ENCODE results near the gene PRRC2B. TPM values are rescaled to one million over a fixed set of nuclear protein-coding genes. Genes with fewer than 3 reads are reported as not detected.

PRRC2B gene
- total RNA-seq, 1 donor from 2014 or later = 103 TPM

DNA sequence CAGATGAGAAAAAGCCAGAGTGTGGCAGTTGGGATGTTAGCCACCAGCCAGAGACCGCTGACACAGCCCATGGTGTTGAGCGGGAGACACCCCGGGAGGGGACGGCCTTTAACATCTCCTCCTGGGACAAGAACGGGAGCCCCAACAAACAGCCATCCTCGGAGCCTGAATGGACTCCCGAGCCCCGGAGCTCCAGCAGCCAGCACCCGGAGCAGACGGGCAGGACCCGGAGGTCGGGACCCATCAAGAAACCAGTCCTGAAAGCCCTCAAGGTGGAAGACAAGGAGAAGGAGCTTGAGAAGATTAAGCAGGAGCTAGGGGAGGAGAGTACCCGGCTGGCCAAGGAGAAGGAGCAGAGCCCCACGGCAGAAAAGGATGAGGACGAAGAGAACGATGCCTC, 80.8 kb downstream of the PRRC2B start:
- Mint-ChIP-seq H3K4me3 (no peak overlapping the region), H3K27me3 (ENCODE audit: insufficient read depth) (no peaks in the 10 kb centered on the region), H3K27ac (no peak overlapping the region), H3K36me3 (ENCODE audit: low read depth) (peaks cover 45% of the 10 kb centered on the region), H3K4me1 (ENCODE audit: low read depth) (no peaks in the 10 kb centered on the region), H3K9me3 (no peaks in the 10 kb centered on the region)
- no peak for DNase-seq (ENCODE audit: low spot score)
- intact Hi-C loops (cut with micrococcal nuclease) = no loop called here

DNA sequence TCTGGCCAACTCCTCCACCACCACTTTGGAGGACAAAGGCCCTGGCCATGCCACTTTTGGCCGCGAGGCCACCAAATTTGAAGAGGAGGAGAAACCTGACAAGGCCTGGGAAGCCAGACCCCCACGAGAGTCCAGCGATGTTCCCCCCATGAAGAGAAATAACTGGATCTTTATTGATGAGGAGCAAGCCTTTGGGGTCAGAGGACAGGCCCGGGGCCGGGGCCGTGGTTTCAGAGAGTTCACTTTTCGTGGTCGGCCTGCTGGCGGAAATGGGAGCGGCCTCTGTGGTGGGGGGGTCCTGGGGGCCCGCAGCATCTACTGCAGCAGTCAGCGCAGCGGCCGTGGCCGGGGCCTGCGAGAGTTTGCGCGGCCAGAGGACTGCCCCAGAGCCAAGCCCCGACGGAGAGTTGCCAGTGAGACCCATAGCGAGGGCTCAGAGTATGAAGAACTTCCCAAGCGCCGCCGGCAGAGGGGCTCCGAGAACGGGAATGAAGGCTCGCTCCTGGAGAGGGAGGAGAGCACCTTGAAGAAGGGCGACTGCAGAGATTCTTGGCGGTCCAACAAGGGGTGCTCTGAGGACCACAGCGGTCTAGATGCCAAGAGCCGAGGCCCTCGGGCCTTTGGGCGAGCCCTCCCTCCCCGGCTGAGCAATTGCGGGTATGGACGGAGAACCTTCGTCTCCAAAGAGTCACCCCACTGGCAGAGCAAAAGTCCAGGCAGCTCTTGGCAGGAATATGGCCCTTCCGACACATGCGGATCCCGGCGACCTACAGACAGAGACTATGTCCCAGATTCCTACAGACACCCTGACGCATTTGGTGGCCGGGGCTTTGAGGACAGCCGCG, 81.4 kb downstream of the PRRC2B start:
- peaks cover 42% of the 10 kb centered on the region for H3K36me3 Mint-ChIP-seq (ENCODE audit: low read depth)
- intact Hi-C loops (cut with micrococcal nuclease) = no loop called here
- no peaks in the 10 kb centered on the region for H3K4me1 Mint-ChIP-seq (ENCODE audit: low read depth)
- no peak overlapping the region for H3K4me3 Mint-ChIP-seq
- no peak for DNase-seq (ENCODE audit: low spot score)
- no peaks in the 10 kb centered on the region for H3K9me3 Mint-ChIP-seq
- H3K27me3 Mint-ChIP-seq (ENCODE audit: insufficient read depth) = no peaks in the 10 kb centered on the region
- H3K27ac Mint-ChIP-seq = no peak overlapping the region

DNA sequence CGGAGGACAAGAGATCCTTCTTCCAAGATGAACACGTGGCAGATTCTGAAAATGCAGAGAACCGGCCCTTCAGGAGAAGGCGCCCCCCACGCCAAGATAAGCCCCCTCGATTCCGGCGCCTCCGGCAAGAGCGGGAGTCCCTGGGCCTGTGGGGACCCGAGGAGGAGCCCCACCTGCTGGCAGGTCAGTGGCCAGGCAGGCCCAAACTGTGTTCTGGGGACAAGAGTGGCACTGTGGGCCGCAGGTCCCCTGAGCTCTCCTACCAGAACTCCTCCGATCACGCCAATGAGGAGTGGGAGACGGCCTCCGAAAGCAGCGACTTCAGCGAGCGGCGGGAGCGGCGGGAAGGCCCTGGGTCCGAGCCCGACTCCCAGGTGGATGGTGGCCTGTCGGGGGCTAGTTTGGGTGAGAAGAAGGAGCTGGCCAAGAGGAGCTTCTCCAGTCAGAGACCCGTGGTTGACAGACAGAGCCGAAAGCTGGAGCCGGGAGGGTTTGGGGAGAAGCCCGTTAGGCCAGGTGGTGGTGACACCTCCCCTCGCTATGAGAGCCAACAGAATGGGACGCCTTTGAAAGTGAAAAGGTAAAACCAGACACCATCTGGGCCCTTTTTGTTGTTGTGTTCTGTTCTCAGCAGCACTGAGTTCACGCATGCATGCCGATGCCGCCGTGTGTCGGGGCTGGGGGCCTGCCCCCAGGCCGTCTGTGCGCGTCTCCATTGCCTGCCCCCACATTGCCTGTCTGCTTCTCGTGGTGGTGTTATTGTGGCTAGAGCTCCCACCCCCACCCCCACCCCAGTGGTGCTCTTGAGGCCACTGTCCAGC, 82.3 kb downstream of the PRRC2B start:
- H3K9me3 Mint-ChIP-seq = no peaks in the 10 kb centered on the region
- H3K27me3 Mint-ChIP-seq (ENCODE audit: insufficient read depth) = no peaks in the 10 kb centered on the region
- peaks cover 38% of the 10 kb centered on the region for H3K36me3 Mint-ChIP-seq (ENCODE audit: low read depth)
- no peak for DNase-seq (ENCODE audit: low spot score)
- no peak overlapping the region for H3K27ac Mint-ChIP-seq
- no peaks in the 10 kb centered on the region for H3K4me1 Mint-ChIP-seq (ENCODE audit: low read depth)
- no peak overlapping the region for H3K4me3 Mint-ChIP-seq
- intact Hi-C loops (cut with micrococcal nuclease) = no loop called here

DNA sequence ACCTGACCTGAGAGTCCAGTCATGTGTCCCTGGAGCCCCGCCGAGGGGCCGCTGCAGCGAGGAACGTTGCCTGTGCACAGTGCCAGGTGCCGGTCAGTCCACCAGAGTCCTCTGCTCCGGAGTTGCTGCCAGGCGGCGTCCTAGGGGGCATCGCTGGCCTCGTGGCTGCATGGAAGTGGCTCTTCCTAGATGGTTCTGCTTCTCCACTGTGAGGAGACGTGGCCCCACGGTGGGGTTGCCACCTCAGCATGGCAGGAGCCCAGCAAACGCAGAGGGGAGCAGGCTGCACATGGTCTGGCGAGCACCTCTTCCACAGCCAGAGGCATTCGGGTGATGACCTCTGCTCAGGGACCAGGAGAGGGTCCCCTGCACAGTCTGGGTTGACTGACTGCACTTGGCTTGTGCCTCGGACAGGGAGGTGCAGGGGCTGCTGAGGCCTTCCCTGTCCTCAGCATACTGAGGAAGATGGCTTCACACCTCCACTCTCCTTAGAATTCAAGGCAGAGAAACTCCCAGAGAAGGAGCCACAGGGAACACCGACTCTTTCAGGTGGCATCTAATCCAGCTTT, 83.0 kb downstream of the PRRC2B start:
- Mint-ChIP-seq H3K4me3 (no peak overlapping the region), H3K27ac (no peak overlapping the region), H3K27me3 (ENCODE audit: insufficient read depth) (no peaks in the 10 kb centered on the region), H3K36me3 (ENCODE audit: low read depth) (peaks cover 39% of the 10 kb centered on the region), H3K4me1 (ENCODE audit: low read depth) (no peaks in the 10 kb centered on the region), H3K9me3 (no peaks in the 10 kb centered on the region)
- intact Hi-C loops (cut with micrococcal nuclease) = no loop called here
- no peak for DNase-seq (ENCODE audit: low spot score)

DNA sequence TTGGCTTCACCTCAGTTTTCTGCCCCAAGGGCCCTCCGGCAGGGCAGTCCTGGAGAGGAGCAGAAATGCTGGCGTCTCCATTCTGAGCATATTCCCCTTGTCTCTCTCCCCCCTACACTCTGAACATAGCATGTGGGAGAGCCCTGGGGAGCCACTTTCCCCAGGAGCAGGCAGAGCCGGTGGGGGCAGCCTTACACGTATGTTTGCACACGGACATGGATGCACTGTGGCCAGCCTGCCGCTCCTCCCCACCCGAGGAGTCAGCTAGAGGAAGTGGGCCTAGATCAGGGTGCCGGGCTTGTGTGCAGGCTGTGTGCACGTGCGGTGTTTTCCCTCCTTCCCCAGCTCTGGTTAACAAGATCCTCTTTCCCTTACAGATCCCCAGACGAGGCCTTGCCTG, 83.5 kb downstream of the PRRC2B start:
- no peak for DNase-seq (ENCODE audit: low spot score)
- Mint-ChIP-seq H3K9me3 (no peaks in the 10 kb centered on the region), H3K4me1 (ENCODE audit: low read depth) (no peaks in the 10 kb centered on the region), H3K36me3 (ENCODE audit: low read depth) (peaks cover 44% of the 10 kb centered on the region), H3K27ac (no peak overlapping the region), H3K4me3 (no peak overlapping the region), H3K27me3 (ENCODE audit: insufficient read depth) (no peaks in the 10 kb centered on the region)
- intact Hi-C loops (cut with micrococcal nuclease) = no loop called here

DNA sequence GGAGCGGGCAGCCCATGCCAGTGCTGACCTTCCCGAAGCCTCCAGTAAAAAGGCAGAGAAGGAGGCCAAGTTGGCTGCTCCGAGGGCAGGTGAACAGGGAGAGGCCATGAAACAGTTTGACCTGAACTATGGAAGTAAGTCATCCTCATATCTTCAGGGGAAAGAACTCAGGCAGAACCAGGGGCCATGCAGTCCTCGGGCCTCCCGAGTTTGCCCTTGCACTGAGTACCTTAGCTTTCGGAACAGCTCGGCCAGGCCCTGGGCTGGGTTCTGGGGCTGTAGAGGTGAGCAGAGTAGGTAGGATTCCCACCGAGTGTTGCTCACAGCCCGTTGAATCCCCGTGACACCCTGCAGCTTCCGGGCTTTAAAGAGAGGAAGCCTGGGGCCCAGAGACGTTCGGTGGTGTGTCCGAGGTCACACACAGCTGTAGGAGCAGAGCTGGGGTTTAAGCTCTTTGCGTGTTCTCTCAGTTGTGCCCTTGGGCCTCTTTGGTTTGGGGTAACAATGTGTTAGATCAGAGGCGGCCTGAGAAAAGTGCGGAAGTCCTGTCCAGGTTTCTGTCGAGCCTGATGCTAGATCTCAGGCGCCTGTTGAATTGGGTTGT, 84.0 kb downstream of the PRRC2B start:
- intact Hi-C loops (cut with micrococcal nuclease) = loop anchor here (1.0 kb wide), 1 partner anchor 128 kb away; no protein-coding TSS in a partner anchor
- no peaks in the 10 kb centered on the region for H3K9me3 Mint-ChIP-seq
- H3K4me3 Mint-ChIP-seq = no peak overlapping the region
- H3K27me3 Mint-ChIP-seq (ENCODE audit: insufficient read depth) = no peaks in the 10 kb centered on the region
- no peak overlapping the region for H3K27ac Mint-ChIP-seq
- H3K36me3 Mint-ChIP-seq (ENCODE audit: low read depth) = peaks cover 41% of the 10 kb centered on the region
- DNase-seq (ENCODE audit: low spot score) = no peak
- no peaks in the 10 kb centered on the region for H3K4me1 Mint-ChIP-seq (ENCODE audit: low read depth)

DNA sequence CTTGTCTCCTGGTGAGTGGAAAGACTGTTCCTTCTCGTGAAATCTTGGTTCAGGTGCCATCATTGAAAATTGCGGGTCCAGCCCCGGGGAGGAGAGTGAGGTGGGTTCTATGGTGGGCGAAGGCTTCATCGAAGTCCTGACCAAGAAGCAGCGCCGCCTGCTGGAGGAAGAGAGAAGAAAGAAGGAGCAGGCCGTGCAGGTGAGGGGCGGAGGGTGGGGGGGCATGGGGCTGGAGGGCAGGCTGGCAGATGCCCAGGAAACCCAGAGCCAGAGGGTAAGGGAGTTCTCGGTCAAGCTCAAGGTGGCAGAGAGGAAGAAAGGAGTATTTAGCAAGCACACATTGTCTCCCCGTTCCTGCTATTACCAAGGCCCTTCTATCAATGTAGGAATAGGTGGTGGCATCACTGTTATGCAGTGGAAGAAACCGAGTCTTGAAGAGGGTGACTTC, 84.6 kb downstream of the PRRC2B start:
- Mint-ChIP-seq H3K9me3 (no peaks in the 10 kb centered on the region), H3K27ac (peak overlapping the region; percentile 13), H3K4me3 (no peak overlapping the region), H3K36me3 (ENCODE audit: low read depth) (peaks cover 36% of the 10 kb centered on the region), H3K27me3 (ENCODE audit: insufficient read depth) (no peaks in the 10 kb centered on the region), H3K4me1 (ENCODE audit: low read depth) (no peaks in the 10 kb centered on the region)
- DNase-seq (ENCODE audit: low spot score) = peak; percentile 27
- intact Hi-C loops (cut with micrococcal nuclease) = loop anchor here (1.0 kb wide), 1 partner anchor 128 kb away; no protein-coding TSS in a partner anchor

DNA sequence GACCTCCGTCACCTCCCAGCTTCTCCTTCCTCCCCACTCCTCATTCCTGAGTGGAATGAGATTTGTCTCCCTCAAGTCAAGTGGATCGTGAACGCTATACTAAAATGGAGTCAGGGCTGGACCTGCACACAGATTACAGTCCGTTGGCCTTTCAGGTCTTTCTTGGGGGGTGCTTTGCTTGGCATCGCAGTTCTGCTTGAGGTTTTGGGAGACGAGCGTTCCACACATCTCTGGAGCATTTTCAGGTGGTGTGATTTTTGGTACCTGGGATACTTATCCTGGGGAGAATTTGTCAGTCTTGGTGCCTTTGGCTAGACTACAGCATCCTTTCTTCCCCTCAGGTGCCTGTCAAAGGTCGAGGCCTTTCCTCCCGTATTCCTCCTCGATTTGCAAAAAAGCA, 85.0 kb downstream of the PRRC2B start:
- H3K4me3 Mint-ChIP-seq = no peak overlapping the region
- no peaks in the 10 kb centered on the region for H3K27me3 Mint-ChIP-seq (ENCODE audit: insufficient read depth)
- intact Hi-C loops (cut with micrococcal nuclease) = loop anchor here (1.0 kb wide), 1 partner anchor 129 kb away; no protein-coding TSS in a partner anchor
- DNase-seq (ENCODE audit: low spot score) = no peak
- peaks cover 33% of the 10 kb centered on the region for H3K36me3 Mint-ChIP-seq (ENCODE audit: low read depth)
- H3K9me3 Mint-ChIP-seq = no peaks in the 10 kb centered on the region
- H3K27ac Mint-ChIP-seq = no peak overlapping the region
- no peaks in the 10 kb centered on the region for H3K4me1 Mint-ChIP-seq (ENCODE audit: low read depth)

DNA sequence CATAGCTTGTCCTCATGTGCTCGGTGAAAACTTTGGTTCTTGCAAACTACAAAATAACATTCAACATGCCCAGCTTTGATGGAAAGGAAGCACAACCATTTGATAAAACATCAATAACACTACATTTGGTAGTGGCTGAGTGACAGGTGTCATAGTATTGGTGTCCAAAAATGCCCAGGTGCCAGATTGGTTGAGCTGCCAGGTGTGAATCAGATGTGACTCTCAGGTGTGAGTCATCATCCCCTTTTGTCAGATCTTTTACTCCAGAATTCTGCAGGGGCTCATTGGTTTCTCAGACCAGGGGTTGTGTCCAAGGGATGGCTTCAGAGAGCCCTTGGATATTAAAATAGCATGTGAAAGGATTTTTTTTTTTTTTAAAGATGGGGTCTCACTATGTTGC, 86.4 kb downstream of the PRRC2B start:
- Mint-ChIP-seq H3K4me1 (ENCODE audit: low read depth) (no peaks in the 10 kb centered on the region), H3K27me3 (ENCODE audit: insufficient read depth) (no peaks in the 10 kb centered on the region), H3K27ac (no peak overlapping the region), H3K4me3 (no peak overlapping the region), H3K36me3 (ENCODE audit: low read depth) (peaks cover 26% of the 10 kb centered on the region), H3K9me3 (no peaks in the 10 kb centered on the region)
- intact Hi-C loops (cut with micrococcal nuclease) = no loop called here
- no peak for DNase-seq (ENCODE audit: low spot score)

DNA sequence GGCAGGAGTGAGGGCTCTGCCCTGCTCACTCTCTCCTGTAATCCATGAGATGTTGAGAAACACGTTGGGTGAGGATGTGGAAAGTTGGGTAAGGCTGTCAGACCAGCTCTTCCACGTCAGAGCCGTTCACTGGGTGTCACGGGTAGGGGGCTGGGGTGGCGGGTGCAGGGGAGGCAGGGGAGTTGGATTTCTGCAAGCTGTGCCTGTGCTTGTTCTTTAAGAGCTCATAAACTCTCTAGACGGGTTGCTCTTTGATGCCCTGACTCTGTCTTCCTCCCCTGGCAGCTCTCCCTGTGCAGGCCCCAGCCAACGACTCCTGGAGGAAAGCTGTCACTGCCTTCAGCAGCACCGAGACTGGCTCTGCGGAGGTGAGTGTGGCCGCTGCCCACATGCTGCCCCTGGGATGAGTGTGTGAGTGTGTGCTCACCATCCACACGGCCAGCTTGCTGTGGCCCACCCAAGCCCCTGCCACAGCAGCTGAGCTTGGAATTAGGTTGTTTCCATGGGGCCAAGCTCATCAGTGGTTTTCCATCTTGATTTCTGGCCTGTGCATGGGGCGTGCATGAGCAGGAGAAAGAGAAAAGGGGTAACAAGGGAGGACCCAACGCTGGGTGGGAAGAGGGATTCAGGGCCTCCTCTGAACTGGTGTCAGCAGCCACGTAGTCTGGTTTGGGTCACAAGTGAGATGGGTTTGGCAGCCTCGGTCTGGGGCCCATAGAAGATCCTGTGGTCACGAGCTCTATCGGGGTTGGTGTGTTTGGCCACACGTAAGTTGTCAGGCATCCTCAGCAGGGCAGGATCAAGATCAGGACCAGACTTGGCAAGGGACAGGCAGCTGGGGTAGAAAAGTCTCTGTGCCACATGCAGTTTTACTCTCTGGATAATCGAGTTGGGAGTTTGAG, 87.8 kb downstream of the PRRC2B start:
- Mint-ChIP-seq H3K27me3 (ENCODE audit: insufficient read depth) (no peaks in the 10 kb centered on the region), H3K9me3 (no peaks in the 10 kb centered on the region), H3K4me1 (ENCODE audit: low read depth) (no peaks in the 10 kb centered on the region), H3K36me3 (ENCODE audit: low read depth) (peaks cover 29% of the 10 kb centered on the region), H3K27ac (no peak overlapping the region), H3K4me3 (no peak overlapping the region)
- intact Hi-C loops (cut with micrococcal nuclease) = no loop called here
- DNase-seq (ENCODE audit: low spot score) = no peak

DNA sequence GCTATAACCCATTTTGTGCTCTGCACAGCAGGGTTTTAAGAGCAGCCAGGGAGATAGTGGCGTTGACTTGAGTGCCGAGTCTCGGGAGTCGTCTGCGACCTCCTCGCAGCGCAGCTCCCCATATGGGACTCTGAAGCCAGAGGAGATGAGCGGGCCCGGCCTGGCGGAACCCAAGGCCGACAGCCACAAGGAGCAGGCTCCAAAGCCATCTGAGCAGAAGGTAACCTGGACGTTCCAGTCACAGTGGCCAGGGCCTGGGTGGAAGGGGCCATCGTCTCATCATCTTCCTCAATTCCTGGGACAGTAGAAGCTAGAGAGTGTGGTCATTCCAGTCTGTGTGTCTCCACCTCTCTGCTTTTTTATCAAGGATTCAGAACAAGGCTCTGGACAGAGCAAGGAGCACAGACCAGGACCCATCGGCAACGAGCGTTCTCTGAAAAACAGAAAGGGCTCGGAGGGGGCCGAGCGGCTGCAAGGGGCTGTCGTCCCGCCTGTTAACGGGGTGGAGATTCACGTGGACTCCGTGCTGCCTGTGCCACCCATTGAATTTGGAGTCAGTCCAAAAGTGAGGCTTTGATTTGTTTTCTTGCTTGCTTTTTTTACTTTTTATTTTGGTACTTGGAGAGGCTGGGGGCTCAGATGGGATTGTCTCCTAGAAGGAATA, 88.6 kb downstream of the PRRC2B start:
- Mint-ChIP-seq H3K27ac (no peak overlapping the region), H3K9me3 (no peaks in the 10 kb centered on the region), H3K4me1 (ENCODE audit: low read depth) (no peaks in the 10 kb centered on the region), H3K36me3 (ENCODE audit: low read depth) (peaks cover 29% of the 10 kb centered on the region), H3K4me3 (no peak overlapping the region), H3K27me3 (ENCODE audit: insufficient read depth) (no peaks in the 10 kb centered on the region)
- no peak for DNase-seq (ENCODE audit: low spot score)
- intact Hi-C loops (cut with micrococcal nuclease) = no loop called here

Data from activated T-helper 1 cell treated with anti-CD3 and anti-CD28 coated beads, Interleukin-12 subunit alpha, Interleukin-12 subunit beta, Interleukin-2, Interleukin-4 antibody, amounts not matched to agents 30 ng/mL and 10 ng/mL and 1 ng/mL, durations not matched to agents 14 hours and 24 hours and 36 hours (primary cell).